CD4-positive, alpha-beta T cell treated with Interleukin-15 for 4 hours (primary cell): Measurements from ENCODE around the gene SSX2IP.
"Not testable (repeated sequence)": the region's sequence is repeated elsewhere in the genome, so short reads cannot be mapped to it uniquely, and the experiment has no call there.

Experiments
- DNase-seq: peaks from one replicate; pipeline ENCODE4 v3.0.0-alpha.2; 2020; ENCODE audit warnings: low spot score

SSX2IP gene, protein sequence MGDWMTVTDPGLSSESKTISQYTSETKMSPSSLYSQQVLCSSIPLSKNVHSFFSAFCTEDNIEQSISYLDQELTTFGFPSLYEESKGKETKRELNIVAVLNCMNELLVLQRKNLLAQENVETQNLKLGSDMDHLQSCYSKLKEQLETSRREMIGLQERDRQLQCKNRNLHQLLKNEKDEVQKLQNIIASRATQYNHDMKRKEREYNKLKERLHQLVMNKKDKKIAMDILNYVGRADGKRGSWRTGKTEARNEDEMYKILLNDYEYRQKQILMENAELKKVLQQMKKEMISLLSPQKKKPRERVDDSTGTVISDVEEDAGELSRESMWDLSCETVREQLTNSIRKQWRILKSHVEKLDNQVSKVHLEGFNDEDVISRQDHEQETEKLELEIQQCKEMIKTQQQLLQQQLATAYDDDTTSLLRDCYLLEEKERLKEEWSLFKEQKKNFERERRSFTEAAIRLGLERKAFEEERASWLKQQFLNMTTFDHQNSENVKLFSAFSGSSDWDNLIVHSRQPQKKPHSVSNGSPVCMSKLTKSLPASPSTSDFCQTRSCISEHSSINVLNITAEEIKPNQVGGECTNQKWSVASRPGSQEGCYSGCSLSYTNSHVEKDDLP

GRCh38 chr1:84690397-84691121 is at the start of gene SSX2IP:
Gene SSX2IP, minus strand, starts transcription at chr1:84690461. Its CDS starts 19,242 bp downstream, at chr1:84671219.
- DNase-seq = peak; percentile 99

GRCh38 chr1:84738237-84738636 is 48.0 kb upstream of the SSX2IP start:
- no peak for DNase-seq

- no peak for DNase-seq
These were observed 47.3 kb upstream of the SSX2IP start for GRCh38 chr1:84737590-84737989.

DNA sequence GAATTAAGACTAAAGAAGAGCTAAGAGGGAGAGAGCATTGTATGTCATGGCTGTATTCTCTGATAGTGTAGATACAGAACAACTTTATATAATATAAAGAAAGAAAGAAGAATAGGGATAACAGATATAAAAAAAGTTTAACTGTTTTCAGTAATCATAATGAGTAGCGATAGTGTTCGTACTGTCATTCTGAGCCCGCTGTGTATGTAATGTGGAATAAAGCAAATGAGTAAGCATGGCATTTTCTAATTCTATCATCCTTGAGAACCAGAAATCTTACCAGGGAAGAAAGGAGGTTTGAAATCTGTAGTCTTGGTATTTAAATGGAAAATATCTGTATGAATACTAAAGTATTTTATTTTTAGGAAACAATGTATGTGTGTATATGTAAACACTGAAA is 46.7 kb upstream of the SSX2IP start:
- no peak for DNase-seq

DNA sequence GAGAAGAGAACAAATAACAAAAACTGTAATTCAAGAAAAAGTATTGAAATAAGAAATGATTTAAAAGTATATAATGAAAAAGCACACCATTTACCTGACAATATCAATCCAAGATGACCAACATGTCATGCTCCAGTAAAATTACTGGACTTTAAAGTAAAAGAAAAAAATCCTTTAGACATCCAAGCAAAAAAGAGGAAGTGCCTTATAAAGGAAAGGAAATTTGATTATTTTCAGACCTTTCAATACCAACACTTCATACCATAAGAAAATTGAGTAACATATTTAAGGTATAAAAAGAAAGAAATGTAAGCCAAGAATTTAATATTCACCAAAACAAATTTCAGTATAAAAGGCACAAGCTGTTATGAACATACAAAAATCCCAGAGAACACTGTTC is 46.2 kb upstream of the SSX2IP start:
- DNase-seq = no peak

GRCh38 chr1:84735483-84735882 is 45.2 kb upstream of the SSX2IP start:
- DNase-seq = no peak

DNA sequence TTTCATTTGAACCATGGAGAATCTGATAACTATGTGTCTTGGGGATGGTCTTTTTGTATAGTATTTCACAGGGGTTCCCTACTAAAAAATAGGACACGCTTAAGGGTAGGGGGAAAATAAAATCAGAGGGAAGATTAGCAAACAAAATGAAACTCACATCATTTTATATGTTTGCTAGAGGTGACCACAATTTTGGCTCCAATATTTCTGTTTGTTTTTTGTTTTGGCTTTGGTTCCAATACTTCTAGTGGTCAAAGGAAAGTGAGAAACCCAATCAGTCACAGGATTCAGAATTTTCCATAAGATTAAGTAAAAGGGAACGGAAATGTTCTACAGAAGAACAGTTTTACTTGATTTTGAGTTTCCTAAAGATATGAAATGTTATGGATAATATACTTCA is 42.3 kb upstream of the SSX2IP start:
- no peak for DNase-seq

- no peak for DNase-seq
These were observed 41.3 kb upstream of the SSX2IP start for GRCh38 chr1:84731519-84731918.

GRCh38 chr1:84727711-84728110 is 37.5 kb upstream of the SSX2IP start:
- not testable (repeated sequence) for DNase-seq

- DNase-seq = no peak
These were observed 36.6 kb upstream of the SSX2IP start for GRCh38 chr1:84726593-84727499.

DNA sequence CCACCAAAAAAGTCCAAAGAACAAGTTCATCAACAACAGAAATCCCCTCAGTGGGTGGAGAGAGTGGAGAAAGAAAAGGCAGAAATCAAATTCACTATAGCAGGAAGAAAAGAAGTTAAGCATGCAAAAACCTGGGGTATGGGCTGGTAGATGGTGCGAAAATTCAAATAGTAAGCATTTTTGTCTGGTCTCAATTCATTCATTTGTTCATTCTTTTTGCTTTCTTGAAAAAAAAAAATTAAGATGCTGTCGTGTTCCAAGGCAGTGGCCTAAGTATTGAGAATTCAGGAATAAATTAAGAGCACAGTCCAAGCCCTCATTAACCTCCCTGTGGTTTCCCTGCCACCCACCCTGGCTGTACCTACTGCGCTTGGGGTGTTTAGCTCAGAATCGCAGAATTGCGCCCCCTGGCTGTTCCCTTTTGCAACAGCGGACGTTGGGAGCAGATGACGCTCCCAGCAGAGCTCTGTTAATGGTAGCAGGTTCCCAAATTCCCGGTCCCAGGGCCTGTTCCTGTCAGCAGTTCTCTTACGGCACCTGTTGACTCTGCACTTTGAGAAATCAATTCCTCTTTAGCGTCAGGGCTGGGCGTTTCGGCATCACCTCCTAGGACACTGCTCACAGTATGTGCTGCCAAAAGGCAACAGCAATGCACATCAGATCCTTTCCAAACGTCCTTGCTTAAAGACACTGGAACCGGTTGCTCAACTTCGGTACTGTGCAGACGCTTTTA is 34.0 kb upstream of the SSX2IP start:
- peak; percentile 55 for DNase-seq

DNA sequence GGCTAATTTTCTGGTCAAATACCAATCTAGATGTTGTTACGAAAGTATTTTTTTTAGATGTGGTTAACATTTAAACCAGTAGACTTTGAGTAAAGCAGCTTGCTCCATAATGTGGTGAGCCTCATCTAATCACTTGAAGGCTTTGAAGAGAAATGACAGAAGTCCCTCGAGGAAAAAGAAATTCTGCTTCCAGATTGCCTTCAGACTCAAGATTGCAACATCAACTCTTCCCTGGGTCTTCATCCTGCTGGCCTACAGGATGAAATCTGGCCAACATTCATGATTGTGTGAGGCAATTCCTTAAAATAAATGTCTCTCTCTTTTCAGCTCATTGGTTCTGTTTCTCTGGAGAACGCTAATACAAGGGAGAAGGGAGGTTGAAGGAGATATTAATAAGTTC is 32.5 kb upstream of the SSX2IP start:
- no peak for DNase-seq

- not testable (repeated sequence) for DNase-seq
These were observed 31.6 kb upstream of the SSX2IP start for GRCh38 chr1:84721872-84722271.

GRCh38 chr1:84721152-84721551 is 30.9 kb upstream of the SSX2IP start:
- no peak for DNase-seq

GRCh38 chr1:84720221-84720780 is 30.0 kb upstream of the SSX2IP start:
- no peak for DNase-seq

DNA sequence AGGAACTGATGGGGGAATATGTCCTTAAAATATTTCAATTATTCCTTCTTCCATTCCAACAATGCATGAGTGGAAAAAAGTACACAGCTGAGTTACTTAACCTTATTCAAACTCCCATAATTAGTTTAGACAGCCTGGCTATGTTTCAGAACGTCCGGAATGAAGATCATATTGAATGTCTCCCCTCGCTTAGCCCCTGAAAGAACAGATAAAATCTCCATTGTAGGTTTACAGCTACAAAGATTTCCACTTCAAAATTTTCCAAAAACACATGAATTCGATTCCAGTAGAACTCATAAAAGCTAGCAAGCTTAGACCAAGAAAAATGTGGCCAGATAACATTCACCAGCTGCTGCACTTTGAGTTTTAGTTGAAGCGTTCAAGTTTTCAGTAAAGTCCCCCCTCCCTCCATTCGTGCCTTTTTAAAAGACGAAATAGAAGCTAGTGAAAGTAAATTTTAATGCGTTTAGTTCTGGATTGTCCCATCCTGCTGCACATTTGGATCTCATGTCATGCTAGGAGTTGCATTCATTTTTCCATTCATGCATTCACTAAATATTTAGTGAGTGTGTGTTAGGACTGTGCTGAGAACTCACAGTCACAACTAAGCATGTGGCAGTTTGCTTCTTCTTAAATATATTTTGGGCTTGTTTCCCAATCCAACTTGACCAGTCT is 29.4 kb upstream of the SSX2IP start:
- DNase-seq = no peak

GRCh38 chr1:84715342-84716019 is 25.2 kb upstream of the SSX2IP start:
- no peak for DNase-seq

- DNase-seq = no peak
These were observed 22.1 kb upstream of the SSX2IP start for GRCh38 chr1:84712276-84712874.

DNA sequence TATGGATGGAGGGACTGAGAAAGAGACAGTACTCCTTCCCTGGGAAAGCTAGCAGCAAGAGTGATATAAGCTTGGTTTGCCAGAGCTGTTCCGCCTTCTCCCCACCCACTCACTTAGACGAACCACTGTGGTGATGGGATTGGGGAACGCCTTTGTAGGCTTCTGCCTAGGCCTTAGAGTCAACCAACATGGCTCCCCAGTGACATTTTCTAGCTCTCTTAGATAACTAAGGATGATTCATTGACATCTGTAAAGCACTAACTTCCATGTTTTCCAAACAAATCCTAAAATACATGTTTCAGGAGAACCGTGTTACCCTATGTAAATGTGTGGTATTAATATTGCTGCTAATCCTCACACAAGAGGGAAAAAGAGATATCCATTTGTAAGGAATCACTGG is 21.6 kb upstream of the SSX2IP start:
- no peak for DNase-seq
